ENCODE measurements around the gene TTC34.

TTC34 gene, protein sequence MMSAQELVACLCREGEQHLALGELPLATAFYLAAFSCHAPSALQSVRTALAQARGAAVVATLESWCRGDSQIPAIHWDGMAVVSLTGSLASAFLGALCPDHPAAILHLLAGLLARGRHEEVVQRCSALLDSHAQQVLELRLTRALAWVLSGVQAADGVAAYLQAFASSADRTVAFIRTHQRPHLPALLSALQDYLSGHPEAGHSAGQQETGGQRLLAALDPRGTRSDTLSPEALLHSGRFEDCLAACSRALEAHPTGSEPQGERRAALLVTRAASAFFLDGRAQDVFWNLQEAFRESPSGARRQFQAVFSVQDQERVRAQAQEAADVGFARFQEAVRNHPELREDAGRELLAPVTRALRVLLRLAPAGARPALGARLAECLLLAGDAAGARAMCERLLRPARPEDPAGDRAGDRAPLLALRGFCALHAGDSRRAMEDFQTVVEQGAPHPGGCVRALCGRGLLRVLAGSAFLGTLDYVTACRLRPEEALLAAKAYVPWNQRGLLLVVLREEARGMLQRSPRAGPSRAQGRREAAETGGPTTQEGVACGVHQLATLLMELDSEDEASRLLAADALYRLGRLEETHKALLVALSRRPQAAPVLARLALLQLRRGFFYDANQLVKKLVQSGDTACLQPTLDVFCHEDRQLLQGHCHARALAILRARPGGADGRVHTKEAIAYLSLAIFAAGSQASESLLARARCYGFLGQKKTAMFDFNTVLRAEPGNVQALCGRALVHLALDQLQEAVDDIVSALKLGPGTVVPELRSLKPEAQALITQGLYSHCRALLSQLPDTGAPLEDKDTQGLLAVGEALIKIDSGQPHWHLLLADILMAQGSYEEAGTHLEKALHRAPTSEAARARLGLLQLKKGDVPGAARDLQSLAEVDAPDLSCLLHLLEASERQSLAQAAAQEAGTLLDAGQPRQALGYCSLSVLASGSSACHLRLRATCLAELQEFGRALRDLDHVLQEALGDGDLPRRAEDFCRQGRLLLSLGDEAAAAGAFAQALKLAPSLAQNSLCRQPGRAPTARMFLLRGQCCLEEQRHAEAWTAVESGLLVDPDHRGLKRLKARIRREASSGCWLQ

DNA sequence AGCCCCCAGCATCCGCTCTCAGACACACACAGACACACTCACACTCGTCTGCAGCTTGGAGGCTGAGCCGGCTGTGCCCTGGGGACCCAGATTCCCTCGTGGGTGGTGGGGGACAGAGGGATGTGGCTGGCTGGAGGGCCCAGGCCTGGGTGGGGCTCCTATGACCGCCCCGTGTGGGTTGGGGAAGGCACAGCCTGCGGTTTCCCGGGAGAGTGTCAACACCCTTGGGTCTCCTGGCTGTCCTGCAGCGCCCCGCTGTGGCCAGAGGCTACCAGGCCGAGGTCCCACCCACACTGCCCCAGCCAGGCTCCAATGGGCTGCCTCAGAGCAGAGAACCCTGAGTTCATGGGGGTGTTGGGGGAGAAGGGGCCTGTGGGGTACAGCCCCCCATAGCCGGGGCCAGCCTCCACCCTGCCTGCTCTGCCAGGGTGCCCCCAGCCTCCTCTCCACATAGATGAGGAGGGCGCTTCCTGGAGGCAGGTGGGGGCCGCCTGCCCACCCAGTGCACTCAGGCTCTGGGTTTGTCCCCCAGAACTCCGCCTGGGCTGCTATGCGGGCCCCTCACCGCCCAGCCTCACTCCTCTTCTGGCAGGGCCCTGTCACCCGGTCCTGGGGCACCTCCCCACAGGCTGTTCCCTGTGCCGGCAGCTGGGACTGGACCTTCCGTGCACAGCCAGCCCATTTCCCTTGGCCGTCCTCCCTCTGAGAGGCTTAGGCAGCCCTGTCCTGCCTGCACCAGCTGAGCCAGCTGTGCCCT, at the start of gene TTC34:
Gene TTC34 (minus strand): TSS at position 159 of the 757 bp plus-strand sequence. CDS start 866 bp downstream, outside the sequence.
- peak; percentile 52 to 60 for DNase-seq

DNA sequence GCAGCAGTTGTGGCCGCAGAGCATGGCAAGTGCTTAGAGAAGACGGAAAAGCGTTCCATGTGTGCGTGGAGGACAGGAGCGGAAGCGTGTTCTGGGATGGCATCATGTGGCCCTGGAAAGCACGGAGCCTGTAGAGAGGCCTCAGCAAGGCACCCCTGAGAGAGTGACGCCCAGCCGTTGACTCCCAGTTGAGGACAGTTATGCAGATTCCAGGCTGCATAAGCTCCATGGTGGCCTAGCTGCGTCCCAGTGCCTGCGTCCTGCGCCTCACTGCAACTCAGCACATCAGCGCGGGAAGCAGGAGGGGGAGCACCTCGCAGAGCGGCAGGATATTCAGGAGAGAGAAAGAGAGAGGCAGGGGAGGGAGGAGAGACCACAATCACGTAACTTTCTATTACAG, 49.0 kb upstream of the TTC34 start:
- Mint-ChIP-seq H3K9me3 (no peaks in the 10 kb centered on the region), H3K4me3 (no peak overlapping the region), H3K4me1 (peaks cover 12% of the 10 kb centered on the region), H3K27me3 (peaks cover 18% of the 10 kb centered on the region), H3K27ac (no peak overlapping the region)
- no peak for ATAC-seq
- no peak for DNase-seq

More for the DNA sequence above, at the start of gene TTC34:
- Mint-ChIP-seq H3K27ac (peak within 1 kb of the TSS in 1 of 2 donors; percentile 63), H3K9me3 (no peaks in the 10 kb centered on the region), H3K27me3 (peaks cover 21% of the 10 kb centered on the region), H3K4me1 (peaks cover 6% of the 10 kb centered on the region), H3K4me3 (no peak within 1 kb of the TSS)
- ATAC-seq = peak; percentile 82

DNA sequence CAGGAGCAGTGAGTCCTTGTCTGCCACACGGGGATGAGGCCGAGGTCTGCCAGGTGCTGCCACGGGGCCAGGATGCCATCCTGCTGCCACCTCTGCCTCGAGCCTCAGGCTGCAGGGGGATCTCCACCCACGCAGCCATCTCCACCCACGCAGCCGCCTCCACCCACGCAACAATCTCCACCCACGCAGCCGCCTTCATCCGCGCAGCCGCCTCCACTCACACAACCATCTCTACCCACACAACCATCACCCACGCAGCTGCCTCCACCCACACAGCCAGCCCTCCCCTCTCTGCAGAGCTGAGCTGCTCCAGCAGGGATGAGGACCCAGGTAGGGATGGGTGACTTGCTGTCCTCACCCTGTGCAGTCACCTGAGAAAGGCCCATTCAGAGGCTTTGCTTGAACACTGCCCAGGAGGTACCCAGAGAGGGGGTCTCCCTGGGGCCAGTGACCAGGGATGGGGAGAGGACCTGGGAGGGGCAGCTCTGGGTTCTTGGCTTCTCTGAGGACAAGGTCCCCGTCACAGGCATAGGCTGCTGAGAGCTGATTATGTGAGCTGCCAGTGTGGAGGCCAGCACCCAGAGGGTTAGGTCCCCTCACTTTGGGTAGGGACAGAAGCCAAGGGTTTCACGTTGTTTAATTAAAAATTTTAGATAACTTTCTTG, 46.6 kb upstream of the TTC34 start:
- no peak for DNase-seq
- no peak for ATAC-seq
- H3K27ac Mint-ChIP-seq = peak overlapping the region; percentile 2 to 83
- peaks cover 12% of the 10 kb centered on the region for H3K4me1 Mint-ChIP-seq
- peaks cover 18% of the 10 kb centered on the region for H3K27me3 Mint-ChIP-seq
- H3K4me3 Mint-ChIP-seq = no peak overlapping the region
- no peaks in the 10 kb centered on the region for H3K9me3 Mint-ChIP-seq

DNA sequence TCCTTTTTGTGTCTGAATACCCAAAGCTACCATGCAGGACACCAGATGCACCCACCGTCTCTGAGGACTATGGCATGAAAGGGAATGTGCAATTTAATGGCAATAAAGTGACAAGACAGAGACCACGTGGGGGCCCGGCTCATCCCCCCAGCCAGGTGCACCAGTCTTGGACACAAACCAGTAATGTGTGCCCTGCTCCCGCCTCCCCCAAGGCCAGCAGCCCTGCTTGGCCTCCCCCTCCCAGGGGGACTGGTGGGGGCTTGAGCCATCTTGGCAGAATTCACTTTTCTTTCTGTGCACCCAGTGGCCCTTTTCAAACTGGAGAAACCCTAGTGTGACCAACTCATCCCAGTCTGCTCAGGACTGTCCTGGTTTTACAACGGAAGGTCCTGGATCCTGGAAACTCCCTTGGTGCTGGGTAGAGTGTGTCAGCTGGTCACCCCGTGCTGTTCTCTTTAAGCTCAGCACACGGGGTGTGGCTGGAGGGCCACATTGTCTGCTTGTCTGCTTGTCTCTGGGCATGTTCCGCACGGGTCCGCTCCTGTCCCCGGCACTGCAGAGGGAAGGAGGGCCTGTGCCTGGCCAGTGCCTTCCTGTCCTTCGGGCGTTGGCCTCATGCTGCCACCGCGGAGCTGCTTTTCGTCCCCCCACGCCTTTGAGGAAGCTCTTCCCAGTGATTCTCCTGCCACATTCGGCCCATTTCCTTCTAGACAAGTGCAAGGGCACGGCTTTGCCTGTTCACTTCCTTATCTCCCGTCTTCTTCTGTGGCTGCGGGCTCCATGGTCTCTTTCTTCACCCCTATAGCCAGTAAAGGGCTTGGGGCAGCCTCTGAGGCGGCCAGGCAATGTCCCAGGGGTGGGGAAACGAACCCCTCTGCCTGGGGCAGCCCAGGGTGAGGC, 45.8 kb upstream of the TTC34 start:
- Mint-ChIP-seq H3K9me3 (no peaks in the 10 kb centered on the region), H3K4me3 (no peak overlapping the region), H3K27me3 (peaks cover 18% of the 10 kb centered on the region), H3K4me1 (peaks cover 12% of the 10 kb centered on the region), H3K27ac (no peak overlapping the region)
- no peak for DNase-seq
- no peak for ATAC-seq

DNA sequence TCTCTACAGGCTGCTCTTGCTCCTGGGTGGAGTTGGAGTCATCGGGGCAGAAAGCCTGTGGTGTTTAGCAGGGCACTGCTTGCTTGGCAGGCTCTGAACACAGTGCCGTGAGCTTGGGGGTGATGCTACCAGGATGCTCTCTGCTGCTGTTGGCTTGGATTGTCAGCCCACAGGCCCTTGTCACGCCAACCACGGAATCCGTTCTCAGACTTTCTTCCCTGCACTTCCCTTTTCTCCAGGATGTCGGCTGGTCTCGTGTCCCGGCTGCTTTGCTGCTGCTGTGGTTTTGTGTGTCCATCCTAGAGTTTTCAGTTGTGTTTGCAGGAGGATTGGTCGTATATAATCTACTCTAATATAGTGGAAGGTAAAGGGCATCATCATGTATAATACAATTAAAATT, 44.4 kb upstream of the TTC34 start:
- H3K9me3 Mint-ChIP-seq = no peaks in the 10 kb centered on the region
- H3K27ac Mint-ChIP-seq = no peak overlapping the region
- H3K4me3 Mint-ChIP-seq = no peak overlapping the region
- H3K4me1 Mint-ChIP-seq = peaks cover 20% of the 10 kb centered on the region
- DNase-seq = no peak
- no peak for ATAC-seq
- peaks cover 18% of the 10 kb centered on the region for H3K27me3 Mint-ChIP-seq

DNA sequence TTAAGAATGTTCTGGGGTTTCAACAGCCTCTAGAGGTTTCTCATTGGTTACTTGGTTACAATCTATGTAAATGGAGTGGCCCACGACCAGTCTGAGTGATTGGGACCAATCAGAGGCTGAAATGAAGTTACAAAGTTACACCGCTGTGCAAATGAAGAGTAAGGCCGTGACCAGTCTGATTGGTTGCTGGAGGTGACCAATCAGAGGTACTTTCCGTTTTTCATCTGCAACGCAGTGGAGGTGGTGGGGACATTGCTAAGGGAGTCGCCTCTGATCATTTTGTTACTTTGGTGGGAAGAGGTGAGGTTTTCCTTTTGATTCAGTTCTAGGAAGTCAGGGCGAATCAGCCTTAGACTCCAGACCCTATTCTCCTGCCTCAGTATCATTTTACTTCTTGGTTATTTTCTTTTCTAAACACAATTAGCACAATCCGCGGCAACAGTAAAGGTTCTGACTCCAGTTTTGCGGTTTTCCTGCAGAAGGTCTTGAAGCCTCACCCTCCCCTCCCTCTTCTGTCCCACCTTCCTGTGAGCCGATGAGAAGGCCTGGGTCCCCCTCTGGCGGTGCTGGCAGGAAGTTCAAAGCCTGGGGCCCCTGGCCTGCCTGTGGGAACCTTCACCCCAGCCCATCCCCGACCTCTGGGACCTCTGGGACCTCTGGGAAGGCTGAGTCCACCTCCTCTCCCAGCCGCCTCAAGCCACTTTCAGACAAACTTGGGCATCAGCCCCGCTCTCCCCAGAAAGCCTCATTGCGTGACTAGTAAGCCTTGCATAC, 38.7 kb upstream of the TTC34 start:
- Mint-ChIP-seq H3K4me1 (peaks cover 20% of the 10 kb centered on the region), H3K9me3 (no peaks in the 10 kb centered on the region), H3K27me3 (no peaks in the 10 kb centered on the region), H3K27ac (peak overlapping the region; percentile 43 to 91), H3K4me3 (peak overlapping the region; percentile 59 to 73)
- DNase-seq (peak; percentile 65 to 77), ATAC-seq (peak; percentile 95)

DNA sequence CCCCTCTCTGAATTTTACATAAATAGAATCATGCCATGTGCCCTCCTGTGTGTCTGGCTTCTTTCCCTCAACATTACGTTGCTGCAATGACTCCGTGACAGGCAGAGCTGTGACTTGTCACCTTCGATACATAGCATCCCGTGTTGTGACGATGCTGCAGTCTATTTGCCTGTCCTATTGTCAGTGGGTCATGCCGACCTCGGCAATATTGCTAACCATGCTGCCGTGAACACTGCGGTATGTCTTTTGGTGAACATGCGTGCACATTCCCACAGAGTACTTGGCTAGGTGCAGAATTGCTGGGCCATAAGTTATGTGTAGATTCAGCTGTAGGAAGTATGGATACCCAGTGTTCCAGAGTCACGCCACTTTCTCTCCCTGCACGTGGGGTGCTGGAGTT, 36.3 kb upstream of the TTC34 start:
- Mint-ChIP-seq H3K27me3 (no peaks in the 10 kb centered on the region), H3K4me3 (no peak overlapping the region), H3K27ac (no peak overlapping the region), H3K4me1 (peaks cover 33% of the 10 kb centered on the region), H3K9me3 (no peaks in the 10 kb centered on the region)
- ATAC-seq (no peak), DNase-seq (no peak)

DNA sequence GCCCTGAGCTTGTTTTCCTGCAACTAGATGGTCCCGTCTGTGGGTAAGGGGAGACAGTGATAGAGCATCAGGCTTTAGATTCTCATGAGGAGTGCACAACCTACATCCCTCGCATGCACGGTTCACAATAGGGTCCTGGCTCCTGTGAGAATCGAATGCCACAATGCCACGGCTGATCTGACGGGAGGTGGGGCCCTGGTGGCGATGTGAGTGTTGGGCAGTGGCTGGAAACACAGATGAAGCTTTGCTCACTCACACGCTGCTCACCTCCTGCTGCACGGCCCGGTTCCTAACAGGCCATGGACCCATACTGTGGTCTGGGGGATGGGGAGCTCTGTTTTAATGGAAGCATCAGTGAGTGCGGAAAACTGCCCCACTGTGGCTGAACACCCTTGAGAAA, 35.8 kb upstream of the TTC34 start:
- Mint-ChIP-seq H3K27ac (no peak overlapping the region), H3K9me3 (no peaks in the 10 kb centered on the region), H3K27me3 (no peaks in the 10 kb centered on the region), H3K4me3 (no peak overlapping the region), H3K4me1 (peaks cover 33% of the 10 kb centered on the region)
- ATAC-seq (no peak), DNase-seq (no peak)

DNA sequence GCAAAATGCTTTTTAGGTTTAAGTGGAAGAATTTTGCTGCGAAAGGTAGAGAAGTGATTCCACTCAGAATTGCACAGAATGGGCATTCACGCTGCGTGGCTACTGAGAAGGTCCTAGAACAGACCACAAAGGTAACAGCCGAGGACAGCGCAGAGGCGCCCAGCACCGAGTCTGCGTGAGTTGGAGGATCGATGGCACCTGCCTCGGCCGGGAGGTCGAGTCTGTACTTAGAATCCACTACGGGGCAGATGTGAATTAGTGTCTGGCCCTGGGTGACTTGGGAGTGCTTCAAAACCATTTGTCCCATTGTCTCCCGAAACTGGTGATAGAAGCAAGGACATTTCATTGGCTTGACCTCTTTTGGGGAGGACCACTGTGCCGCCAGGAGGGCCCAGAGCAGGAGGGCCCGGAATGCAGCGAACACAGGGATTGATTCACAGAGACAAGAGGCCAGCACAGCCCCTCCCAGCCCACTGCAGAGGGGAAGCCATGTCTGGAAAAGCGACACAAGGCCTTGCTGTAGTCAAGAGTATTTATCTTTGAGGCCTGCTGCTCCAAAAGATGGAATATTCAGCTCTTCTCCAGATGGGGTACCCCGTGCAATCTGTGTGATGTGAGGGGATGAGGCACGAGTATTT, 35.0 kb upstream of the TTC34 start:
- Mint-ChIP-seq H3K27ac (no peak overlapping the region), H3K9me3 (no peaks in the 10 kb centered on the region), H3K27me3 (no peaks in the 10 kb centered on the region), H3K4me3 (no peak overlapping the region), H3K4me1 (peaks cover 31% of the 10 kb centered on the region)
- DNase-seq = no peak
- ATAC-seq = no peak

DNA sequence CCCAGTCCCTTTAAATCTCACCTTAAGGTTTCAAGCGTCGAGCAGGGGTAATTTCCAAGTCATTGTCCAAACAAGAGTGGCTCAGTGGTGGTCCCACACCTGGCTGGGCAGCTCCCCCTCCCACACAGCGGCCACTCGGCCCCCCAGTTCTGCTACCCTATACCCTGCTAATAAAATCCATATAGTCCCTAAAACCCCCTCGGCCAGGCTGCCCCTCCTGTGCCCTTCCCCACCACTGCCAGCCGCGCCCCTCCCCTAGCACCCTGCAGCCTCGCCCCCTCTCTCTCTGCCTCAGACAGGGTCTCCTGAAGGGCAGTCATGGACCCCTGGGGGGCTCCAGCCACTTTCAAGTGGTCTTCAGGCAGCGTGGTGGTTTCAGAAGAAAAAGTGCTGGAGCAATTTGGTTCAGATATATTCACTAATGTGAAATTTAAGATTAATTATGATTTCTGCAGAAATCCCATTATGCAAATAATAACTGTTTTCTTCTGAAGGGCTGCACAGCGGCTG, 34.2 kb upstream of the TTC34 start:
- H3K27ac Mint-ChIP-seq = no peak overlapping the region
- peaks cover 24% of the 10 kb centered on the region for H3K4me1 Mint-ChIP-seq
- no peak for DNase-seq
- no peaks in the 10 kb centered on the region for H3K9me3 Mint-ChIP-seq
- no peak overlapping the region for H3K4me3 Mint-ChIP-seq
- ATAC-seq = no peak
- H3K27me3 Mint-ChIP-seq = no peaks in the 10 kb centered on the region

DNA sequence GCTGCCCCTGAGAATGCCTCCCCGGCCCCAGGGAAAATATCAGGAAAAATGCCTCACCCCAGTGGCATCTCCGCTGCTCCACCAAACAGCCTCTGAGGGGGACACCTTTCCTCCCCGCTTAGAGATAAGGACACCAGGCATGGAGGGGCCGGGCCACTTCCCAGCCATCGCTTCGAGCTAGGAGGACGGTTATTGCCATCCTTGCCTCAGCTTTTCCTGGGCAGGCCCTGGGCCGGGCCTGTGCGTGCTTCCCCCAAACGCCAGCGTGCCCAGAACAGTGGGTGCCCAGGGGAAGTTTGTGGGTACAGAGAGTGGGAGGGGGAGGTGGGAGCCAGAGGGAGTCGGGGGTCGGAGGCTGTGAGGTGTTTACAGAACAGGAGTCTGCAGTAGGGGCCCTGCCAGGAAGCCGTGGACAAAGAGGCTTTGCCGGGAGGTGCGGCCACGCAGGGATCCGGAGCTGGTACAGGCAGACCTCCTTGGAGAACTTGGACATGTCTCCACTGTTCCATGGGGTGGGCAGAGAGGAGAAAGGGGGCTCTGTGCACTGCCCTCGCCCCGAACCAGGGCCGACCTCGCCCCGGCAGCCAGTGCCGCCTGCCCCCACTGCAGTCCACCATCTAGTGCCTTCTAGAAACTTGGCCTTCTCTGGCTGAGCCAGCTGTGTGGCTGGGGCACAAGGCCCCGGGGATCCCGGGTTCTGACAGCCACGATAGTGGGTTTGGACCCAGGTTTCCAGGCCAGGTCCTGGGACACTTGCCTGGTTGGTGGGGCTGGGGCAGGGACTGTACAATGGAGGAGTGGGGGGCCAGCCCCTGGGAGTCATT, 33.5 kb upstream of the TTC34 start:
- Mint-ChIP-seq H3K4me3 (no peak overlapping the region), H3K27ac (no peak overlapping the region), H3K4me1 (peaks cover 16% of the 10 kb centered on the region), H3K27me3 (no peaks in the 10 kb centered on the region), H3K9me3 (no peaks in the 10 kb centered on the region)
- ATAC-seq (no peak), DNase-seq (no peak)

DNA sequence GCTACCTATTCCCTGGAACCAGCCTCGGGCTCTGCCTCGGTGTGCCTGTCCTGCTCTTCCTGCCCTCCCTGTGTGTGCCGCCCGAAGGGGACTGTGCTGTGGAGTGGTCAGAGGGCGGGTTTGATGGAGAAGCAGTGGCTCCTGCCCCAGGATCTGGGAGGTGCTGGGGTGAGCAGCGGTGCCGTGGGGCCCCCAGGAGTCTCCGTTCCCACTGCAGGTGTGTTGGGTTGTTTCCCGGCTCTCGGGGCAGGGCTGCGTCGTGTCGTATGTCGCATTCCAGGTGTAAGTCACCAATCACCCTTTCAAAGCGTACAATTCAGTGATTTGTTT, 32.6 kb upstream of the TTC34 start:
- H3K27me3 Mint-ChIP-seq = no peaks in the 10 kb centered on the region

More for the DNA sequence above, 32.6 kb upstream of the TTC34 start:
- no peak for DNase-seq
- Mint-ChIP-seq H3K4me1 (peaks cover 13% of the 10 kb centered on the region), H3K4me3 (no peak overlapping the region), H3K9me3 (no peaks in the 10 kb centered on the region), H3K27ac (no peak overlapping the region)
- no peak for ATAC-seq
